ACC112 (cell line): ENCODE data around the gene CMTM4.
"Not testable (repeated sequence)": the region's sequence is repeated elsewhere in the genome, so short reads cannot be mapped to it uniquely, and the experiment has no call there.

Experiments used
- H2AFZ ChIP-seq: fragments of 200-600 bp; sonication (generic); one replicate; pipeline ENCODE4 v1.6.0; 2017; ENCODE audit warnings: antibody characterized with exemption, low read length; ENCODE audit not compliant: unreplicated experiment
- H3K27ac ChIP-seq: fragments of 200-600 bp; sonication (generic); 2 replicates; pipeline ENCODE4 v1.5.1; 2014; ENCODE audit warnings: low read depth, mild to moderate bottlenecking, antibody characterized with exemption, low read length, moderate library complexity
- H3K27me3 ChIP-seq: fragments of 200-600 bp; sonication (generic); 2 replicates; pipeline ENCODE4 v1.6.1; 2014; ENCODE audit warnings: mild to moderate bottlenecking, antibody characterized with exemption, low read length, moderate library complexity, mixed read lengths; ENCODE audit not compliant: insufficient read depth
- H3K36me3 ChIP-seq: fragments of 200-600 bp; sonication (generic); 2 replicates; pipeline ENCODE4 v1.6.1; 2016; ENCODE audit warnings: mild to moderate bottlenecking, antibody characterized with exemption, low read length, moderate library complexity, mixed read lengths; ENCODE audit not compliant: insufficient read depth
- H3K4me1 ChIP-seq: fragments of 200-600 bp; sonication (generic); one replicate; pipeline ENCODE4 v1.6.1; 2016; ENCODE audit warnings: low read length, mixed read lengths; ENCODE audit not compliant: insufficient read depth, unreplicated experiment, control insufficient read depth
- H3K4me3 ChIP-seq: fragments of 200-600 bp; sonication (generic); 2 replicates; pipeline ENCODE4 v1.5.1; 2014; ENCODE audit warnings: mild to moderate bottlenecking, low read depth, low read length
- H3K79me2 ChIP-seq: fragments of 200-600 bp; sonication (generic); one replicate; pipeline ENCODE4 v1.6.0; 2016; ENCODE audit warnings: low read length; ENCODE audit not compliant: control insufficient read depth, unreplicated experiment, insufficient read depth

Gene CMTM4

GRCh38 chr16:66641387-66641786 lies 55.2 kb downstream of the CMTM4 start:
- Histone ChIP-seq H3K79me2 (no peaks in the 10 kb centered on the region), H3K27me3 (no peaks in the 10 kb centered on the region), H3K4me3 (no peak overlapping the region), H3K36me3 (no peaks in the 10 kb centered on the region), H3K27ac (no peak overlapping the region), H2AFZ (no peak overlapping the region), H3K4me1 (peaks cover 15% of the 10 kb centered on the region)

DNA sequence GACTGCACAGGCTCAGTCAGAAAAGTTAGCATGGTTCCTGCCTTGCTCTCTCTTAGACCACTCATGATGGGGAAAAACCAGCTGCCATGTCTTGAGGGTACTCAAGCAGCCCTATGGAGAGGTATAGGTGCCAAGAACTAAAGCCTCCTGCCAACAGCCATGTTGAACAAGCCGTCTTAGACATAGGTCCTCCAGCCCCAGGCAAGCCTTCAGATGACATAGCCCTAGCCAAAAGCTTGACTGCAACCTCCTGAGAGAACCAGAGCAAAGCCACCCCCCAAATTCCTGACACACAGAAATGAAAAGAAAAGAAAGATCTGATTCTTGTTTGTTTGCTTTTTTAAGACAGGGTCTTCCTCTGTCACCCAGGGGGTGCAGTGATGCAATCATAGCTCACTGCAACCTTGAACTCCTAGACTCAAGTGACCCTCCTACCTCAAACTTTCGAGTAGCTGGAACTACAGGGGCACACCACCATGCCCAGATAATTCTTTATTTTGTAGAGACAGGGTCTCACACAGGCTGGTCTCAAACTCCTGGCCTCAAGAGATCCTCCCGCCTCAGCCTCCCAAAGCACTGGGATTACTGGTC lies 55.7 kb downstream of the CMTM4 start:
- no peaks in the 10 kb centered on the region for H3K27me3 ChIP-seq
- no peak overlapping the region for H2AFZ ChIP-seq
- no peak overlapping the region for H3K4me3 ChIP-seq
- no peaks in the 10 kb centered on the region for H3K36me3 ChIP-seq
- H3K79me2 ChIP-seq: no peaks in the 10 kb centered on the region
- peaks cover 15% of the 10 kb centered on the region for H3K4me1 ChIP-seq
- H3K27ac ChIP-seq: no peak overlapping the region

DNA sequence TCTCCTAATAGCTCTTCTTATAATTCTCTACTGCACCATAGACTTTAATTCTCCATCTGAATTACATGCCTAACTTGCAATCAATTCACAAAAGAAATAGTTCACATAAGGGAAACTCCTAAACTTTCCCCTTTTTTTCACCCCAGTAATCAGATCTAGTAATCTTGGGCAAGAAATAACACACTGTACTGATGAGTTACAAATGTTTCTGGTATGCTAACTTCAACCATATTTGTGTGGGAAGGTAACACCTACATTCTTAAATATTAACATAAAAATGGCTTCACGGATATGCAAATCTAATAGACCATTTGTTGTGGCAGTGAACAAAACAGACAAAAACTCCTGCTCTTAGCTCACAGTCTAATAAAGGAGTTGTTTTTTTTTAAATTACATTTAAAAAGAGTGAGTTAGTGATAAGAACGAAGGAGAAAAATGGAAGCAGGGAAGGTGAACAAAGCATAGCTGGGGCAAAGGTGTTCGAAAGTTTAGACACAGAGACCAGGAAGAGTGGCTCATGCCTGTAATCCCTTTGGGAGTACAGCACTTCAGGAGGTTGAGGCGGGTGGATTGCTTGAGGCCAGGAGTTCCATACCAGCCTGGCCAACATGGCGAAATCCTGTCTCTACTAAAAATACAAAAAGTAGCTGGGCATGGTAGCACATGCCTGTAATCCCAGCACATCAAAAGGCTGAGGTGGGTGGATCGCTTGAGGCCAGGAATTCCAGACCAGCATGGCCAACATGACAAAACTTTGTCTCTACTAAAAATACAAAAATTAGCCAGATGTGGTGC lies 57.3 kb downstream of the CMTM4 start:
- Histone ChIP-seq H3K79me2 (no peaks in the 10 kb centered on the region), H3K27me3 (no peaks in the 10 kb centered on the region), H3K36me3 (no peaks in the 10 kb centered on the region), H3K4me3 (no peak overlapping the region), H3K27ac (no peak overlapping the region), H3K4me1 (peaks cover 15% of the 10 kb centered on the region), H2AFZ (no peak overlapping the region)

GRCh38 chr16:66637806-66638205 lies 58.7 kb downstream of the CMTM4 start:
- Histone ChIP-seq H3K4me1 (peaks cover 15% of the 10 kb centered on the region), H3K27me3 (no peaks in the 10 kb centered on the region), H3K4me3 (no peak overlapping the region), H3K36me3 (no peaks in the 10 kb centered on the region), H3K27ac (no peak overlapping the region), H3K79me2 (no peaks in the 10 kb centered on the region), H2AFZ (no peak overlapping the region)

GRCh38 chr16:66636199-66636598 lies 60.3 kb downstream of the CMTM4 start:
- H3K36me3 ChIP-seq: no peaks in the 10 kb centered on the region
- H3K4me1 ChIP-seq: peaks cover 15% of the 10 kb centered on the region
- no peak overlapping the region for H3K27ac ChIP-seq
- H3K79me2 ChIP-seq: no peaks in the 10 kb centered on the region
- H3K27me3 ChIP-seq: no peaks in the 10 kb centered on the region
- H2AFZ ChIP-seq: no peak overlapping the region
- H3K4me3 ChIP-seq: no peak overlapping the region

DNA sequence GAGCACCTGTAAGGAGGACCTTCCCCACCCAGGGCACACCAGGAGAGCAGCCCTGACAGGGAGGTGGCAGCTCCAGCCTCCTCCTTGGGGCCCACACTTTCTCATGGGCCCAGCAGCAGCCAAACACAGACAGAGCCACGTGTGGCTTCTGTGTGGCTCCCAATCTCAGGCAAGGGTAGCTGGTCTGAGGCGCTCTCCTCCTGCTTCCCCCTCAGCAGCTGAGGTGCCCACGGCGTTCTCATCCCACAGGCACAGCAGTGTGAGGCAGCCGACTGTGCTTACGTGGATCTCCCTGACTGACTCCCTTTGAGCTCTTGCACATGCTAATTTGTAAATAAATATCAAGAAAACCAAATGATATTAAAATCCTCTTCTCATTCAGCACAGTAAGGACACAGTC lies 61.1 kb downstream of the CMTM4 start:
- no peaks in the 10 kb centered on the region for H3K79me2 ChIP-seq
- H2AFZ ChIP-seq: no peak overlapping the region
- no peaks in the 10 kb centered on the region for H3K36me3 ChIP-seq
- no peaks in the 10 kb centered on the region for H3K27me3 ChIP-seq
- H3K4me3 ChIP-seq: no peak overlapping the region
- no peak overlapping the region for H3K27ac ChIP-seq
- peaks cover 15% of the 10 kb centered on the region for H3K4me1 ChIP-seq

GRCh38 chr16:66634527-66635196 lies 61.9 kb downstream of the CMTM4 start:
- Histone ChIP-seq H3K27me3 (no peaks in the 10 kb centered on the region), H3K4me1 (peaks cover 15% of the 10 kb centered on the region), H3K36me3 (no peaks in the 10 kb centered on the region), H3K4me3 (no peak overlapping the region), H3K27ac (no peak overlapping the region), H3K79me2 (no peaks in the 10 kb centered on the region), H2AFZ (no peak overlapping the region)

DNA sequence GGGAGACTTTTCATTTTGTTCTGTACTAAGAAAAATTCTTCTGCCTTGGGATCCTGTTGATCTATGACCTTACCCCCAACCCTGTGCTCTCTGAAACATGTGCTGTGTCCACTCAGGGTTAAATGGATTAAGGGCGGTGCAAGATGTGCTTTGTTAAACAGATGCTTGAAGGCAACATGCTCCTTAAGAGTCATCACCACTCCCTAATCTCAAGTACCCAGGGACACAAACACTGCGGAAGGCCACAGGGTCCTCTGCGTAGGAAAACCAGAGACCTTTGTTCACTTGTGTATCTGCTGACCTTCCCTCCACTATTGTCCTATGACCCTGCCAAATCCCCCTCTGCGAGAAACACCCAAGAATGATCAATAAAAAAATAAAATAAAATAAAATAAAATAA lies 65.0 kb downstream of the CMTM4 start:
- not testable (repeated sequence) for H2AFZ ChIP-seq, H3K27ac ChIP-seq, H3K4me3 ChIP-seq, H3K4me1 ChIP-seq, H3K27me3 ChIP-seq, H3K79me2 ChIP-seq, H3K36me3 ChIP-seq

- not testable (repeated sequence) for H3K36me3 ChIP-seq, H3K27me3 ChIP-seq, H3K27ac ChIP-seq, H3K4me1 ChIP-seq, H3K4me3 ChIP-seq, H3K79me2 ChIP-seq, H2AFZ ChIP-seq
Observed at GRCh38 chr16:66630561-66631260, 65.8 kb downstream of the CMTM4 start.

DNA sequence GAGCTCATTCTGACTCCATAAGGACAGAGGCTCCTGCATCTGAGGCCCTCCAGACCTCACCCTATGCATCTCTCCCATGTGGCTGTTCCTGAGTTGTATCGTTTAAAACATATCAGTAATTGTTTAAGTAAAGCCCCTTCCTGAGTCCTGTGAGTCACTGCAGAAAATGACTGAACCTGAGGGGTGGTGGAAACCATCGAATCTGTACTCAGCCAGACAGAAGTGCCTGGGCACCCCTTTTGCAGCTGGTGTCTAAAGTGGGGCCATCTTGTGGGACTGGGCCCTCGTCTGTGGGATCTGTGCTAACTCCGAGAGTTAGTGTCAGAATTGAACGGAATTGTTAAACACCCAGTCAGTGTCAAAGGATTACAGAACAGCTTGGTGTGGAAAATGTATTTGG lies 66.7 kb downstream of the CMTM4 start:
- Histone ChIP-seq H3K79me2 (no peaks in the 10 kb centered on the region), H3K36me3 (no peaks in the 10 kb centered on the region), H2AFZ (no peak overlapping the region), H3K4me1 (no peaks in the 10 kb centered on the region), H3K27me3 (no peaks in the 10 kb centered on the region), H3K27ac (no peak overlapping the region), H3K4me3 (no peak overlapping the region)
